GM23248 (cell line): ENCODE results near the gene DHDDS.

Source experiments
- EZH2 ChIP-seq: fragments of 200-600 bp; sonication (generic); IDR thresholded peaks from 2 replicates; pipeline ENCODE4 v1.6.1; 2018; ENCODE audit warnings: antibody characterized with exemption, mild to moderate bottlenecking; ENCODE audit not compliant: insufficient read depth, poor library complexity, severe bottlenecking
- EZH2phosphoT487 ChIP-seq: fragments of 200-600 bp; sonication (generic); IDR thresholded peaks from 2 replicates; pipeline ENCODE4 v1.6.1; 2018; ENCODE audit warnings: antibody characterized with exemption, moderate library complexity, mild to moderate bottlenecking, low read depth; ENCODE audit not compliant: insufficient read depth

- TF ChIP-seq EZH2phosphoT487 (no peak), EZH2 (no peak)
Observed at GRCh38 chr1:26459148-26459547, 27.0 kb downstream of the DHDDS start.
